Suprapubic skin (tissue), 4 donors: Measurements from ENCODE around the gene BPHL.

Source experiments
- EP300 ChIP-seq: sonication (generic); formaldehyde crosslinking; IDR thresholded peaks from one replicate; pipeline ENCODE4 v1.6.1; 2017; ENCODE audit warnings: antibody characterized with exemption
- POLR2A ChIP-seq, 2 donors: fragments of 450-650 bp; IDR thresholded peaks; one replicate each; pipeline ENCODE4 v1.6.1; 2017; ENCODE audit warnings: antibody characterized with exemption in 2 of 2, mild to moderate bottlenecking in 2 of 2, moderate library complexity in 2 of 2
- POLR2AphosphoS5 ChIP-seq, 3 donors: sonication (generic); formaldehyde crosslinking; IDR thresholded peaks; one replicate each; pipeline ENCODE4 v1.6.1; 2017; ENCODE audit warnings: antibody characterized with exemption in 3 of 3
- TF ChIP-seq, protein P1 (sequence below), 2 donors: fragments of 200-600 bp in 1 of 2; fragments of 450-650 bp in 1 of 2; sonication (generic) in 1 of 2; IDR thresholded peaks; one replicate each; pipeline ENCODE4 v1.5.1; 2016 to 2019; ENCODE audit warnings: antibody characterized with exemption in 2 of 2, mild to moderate bottlenecking in 1 of 2, moderate library complexity in 1 of 2

DNA sequence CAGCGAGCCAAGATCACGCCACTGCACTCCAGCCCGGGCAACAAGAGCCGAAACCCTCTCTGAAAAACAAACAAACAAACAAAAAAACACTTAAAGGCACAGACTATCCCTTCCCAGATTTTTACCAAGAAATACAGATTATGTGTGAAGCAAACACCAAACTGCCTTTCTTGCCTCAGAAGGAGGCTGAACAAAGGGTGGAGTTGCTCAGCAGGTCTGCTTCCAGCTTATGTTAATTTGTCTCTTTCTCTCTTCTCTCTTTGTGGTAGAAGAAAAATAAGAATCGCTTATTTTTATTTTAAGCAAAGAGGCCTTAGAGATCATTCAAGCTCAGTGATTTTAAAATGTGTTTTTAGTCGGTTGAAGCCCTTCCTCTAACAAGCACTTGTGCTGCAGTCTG is 24.6 kb downstream of the BPHL start:
- TF ChIP-seq, protein P1, sequence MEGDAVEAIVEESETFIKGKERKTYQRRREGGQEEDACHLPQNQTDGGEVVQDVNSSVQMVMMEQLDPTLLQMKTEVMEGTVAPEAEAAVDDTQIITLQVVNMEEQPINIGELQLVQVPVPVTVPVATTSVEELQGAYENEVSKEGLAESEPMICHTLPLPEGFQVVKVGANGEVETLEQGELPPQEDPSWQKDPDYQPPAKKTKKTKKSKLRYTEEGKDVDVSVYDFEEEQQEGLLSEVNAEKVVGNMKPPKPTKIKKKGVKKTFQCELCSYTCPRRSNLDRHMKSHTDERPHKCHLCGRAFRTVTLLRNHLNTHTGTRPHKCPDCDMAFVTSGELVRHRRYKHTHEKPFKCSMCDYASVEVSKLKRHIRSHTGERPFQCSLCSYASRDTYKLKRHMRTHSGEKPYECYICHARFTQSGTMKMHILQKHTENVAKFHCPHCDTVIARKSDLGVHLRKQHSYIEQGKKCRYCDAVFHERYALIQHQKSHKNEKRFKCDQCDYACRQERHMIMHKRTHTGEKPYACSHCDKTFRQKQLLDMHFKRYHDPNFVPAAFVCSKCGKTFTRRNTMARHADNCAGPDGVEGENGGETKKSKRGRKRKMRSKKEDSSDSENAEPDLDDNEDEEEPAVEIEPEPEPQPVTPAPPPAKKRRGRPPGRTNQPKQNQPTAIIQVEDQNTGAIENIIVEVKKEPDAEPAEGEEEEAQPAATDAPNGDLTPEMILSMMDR (IDR thresholded peaks at IDR 0.05) = no peak
- TF ChIP-seq POLR2A (IDR thresholded peaks at IDR 0.05) (no peak), POLR2AphosphoS5 (IDR thresholded peaks at IDR 0.05) (no peak), EP300 (no peak)
